ENCODE results near the gene ZC3H10.
"Not testable (repeated sequence)": the region's sequence is repeated elsewhere in the genome, so short reads cannot be mapped to it uniquely, and the experiment has no call there.

ZC3H10 gene

GRCh38 chr12:56156464-56157200 is 38.6 kb downstream of the ZC3H10 start:
- DNase-seq: not testable (repeated sequence)

- peak; percentile 39 for DNase-seq
Observed at GRCh38 chr12:56157201-56158028, 39.3 kb downstream of the ZC3H10 start.

DNA sequence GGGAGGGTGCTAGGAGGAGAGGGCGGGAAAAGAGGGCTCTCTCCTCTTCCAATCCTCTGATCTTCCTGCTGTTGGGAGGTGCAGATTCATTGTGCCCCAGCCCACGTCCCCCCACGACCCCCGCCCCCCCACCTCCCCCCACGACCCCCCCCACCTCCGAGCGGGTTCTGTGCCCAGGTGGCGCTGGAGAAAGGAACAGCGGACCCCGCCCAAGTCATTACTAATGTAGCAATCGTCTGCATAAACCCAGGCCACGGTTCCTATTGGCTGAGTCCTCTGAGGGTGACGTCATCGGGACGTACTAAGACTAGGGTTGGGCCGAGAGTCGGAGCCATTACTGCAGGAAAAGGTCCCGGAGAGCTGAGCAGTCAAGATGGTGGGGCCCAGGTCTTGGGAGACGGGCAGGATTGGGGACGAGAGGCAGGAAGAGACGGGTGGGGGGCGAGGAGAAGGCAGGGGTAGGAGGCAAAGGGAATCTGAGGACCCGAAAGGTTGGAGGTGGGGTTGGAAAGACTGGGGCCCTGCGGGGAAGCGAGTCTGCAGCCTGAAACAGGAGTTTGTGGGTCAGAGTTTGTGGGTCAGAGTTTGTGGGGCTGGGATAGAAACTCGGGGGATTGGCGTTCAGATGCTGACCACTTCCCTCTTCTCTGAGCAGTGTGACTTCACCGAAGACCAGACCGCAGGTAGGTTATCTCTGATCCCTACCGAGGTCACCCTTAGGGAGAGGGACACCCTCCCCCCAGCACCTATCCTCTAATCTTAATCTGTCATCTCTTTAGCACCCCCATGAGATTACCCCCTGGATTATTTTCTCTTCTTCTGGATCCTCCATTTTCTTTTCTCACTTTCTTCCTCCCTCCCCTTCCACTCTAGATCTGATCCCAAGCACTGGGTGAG is 40.2 kb downstream of the ZC3H10 start, which contains the start of gene MYL6:
MYL6 (plus strand) TSS at position 331 of the 897 bp plus-strand sequence; CDS start at position 374, 43 bp downstream.
- peak; percentile 85 for DNase-seq

GRCh38 chr12:56158926-56159461 is 40.9 kb downstream of the ZC3H10 start:
- DNase-seq: no peak

- DNase-seq: no peak
Observed at GRCh38 chr12:56159482-56160192, 41.6 kb downstream of the ZC3H10 start.

DNA sequence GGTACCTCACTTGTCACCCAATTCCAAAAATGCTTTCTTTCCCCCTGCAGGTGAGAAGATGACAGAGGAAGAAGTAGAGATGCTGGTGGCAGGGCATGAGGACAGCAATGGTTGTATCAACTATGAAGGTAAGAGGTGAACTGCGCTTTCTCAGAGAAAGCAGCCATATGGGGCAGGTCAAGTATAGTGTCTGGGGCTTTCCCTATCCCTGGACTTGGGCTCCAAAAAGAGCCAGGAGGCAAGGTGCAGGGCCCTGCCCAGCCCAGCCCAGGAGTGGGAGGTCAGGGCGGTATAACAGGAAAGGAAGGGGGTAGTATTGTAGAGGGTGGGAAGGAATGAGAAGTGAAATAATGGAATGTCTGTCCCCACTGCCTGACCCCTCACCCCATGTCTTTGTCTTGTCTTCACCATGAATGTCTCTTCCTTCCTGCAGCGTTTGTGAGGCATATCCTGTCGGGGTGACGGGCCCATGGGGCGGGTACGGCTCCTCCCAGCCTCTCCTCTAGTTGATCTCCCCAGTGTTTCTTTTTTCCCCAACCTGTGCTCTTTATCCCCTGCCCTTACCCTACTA is 42.2 kb downstream of the ZC3H10 start:
- DNase-seq: peak; percentile 56

DNA sequence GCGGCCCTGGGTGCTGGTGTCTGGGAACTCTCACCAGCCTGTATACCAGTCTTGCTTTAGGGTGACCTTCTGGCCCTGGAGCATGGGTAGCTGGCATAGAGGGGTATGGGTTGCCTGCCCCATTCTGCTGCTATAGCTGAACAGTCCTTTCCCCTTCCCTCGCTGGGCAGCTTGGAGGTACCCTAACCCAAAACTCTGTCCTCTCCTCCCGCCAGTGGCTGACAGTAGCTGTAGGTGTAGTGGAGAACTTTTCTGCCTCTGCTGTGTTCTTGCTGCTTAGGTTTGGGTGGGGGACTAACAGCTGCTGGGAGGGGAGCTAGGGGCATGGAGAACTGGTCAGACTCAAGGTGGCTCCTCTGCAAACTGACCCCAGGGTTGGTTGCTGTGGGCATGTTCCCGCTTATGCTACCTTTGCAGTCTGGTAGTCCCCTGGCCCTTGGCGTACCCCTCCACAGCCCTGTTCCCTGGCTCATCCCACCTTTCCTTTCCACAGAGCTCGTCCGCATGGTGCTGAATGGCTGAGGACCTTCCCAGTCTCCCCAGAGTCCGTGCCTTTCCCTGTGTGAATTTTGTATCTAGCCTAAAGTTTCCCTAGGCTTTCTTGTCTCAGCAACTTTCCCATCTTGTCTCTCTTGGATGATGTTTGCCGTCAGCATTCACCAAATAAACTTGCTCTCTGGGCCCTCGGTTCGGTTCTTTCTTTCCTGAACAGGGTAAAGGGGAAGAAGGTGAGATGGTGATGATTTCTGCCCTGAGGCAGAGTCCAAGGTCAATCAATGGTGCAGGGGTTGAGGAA is 43.0 kb downstream of the ZC3H10 start:
- DNase-seq: no peak

- DNase-seq: no peak
Observed at GRCh38 chr12:56161690-56162351, 43.8 kb downstream of the ZC3H10 start.

GRCh38 chr12:56162468-56163290 is 44.6 kb downstream of the ZC3H10 start:
- DNase-seq: no peak

DNA sequence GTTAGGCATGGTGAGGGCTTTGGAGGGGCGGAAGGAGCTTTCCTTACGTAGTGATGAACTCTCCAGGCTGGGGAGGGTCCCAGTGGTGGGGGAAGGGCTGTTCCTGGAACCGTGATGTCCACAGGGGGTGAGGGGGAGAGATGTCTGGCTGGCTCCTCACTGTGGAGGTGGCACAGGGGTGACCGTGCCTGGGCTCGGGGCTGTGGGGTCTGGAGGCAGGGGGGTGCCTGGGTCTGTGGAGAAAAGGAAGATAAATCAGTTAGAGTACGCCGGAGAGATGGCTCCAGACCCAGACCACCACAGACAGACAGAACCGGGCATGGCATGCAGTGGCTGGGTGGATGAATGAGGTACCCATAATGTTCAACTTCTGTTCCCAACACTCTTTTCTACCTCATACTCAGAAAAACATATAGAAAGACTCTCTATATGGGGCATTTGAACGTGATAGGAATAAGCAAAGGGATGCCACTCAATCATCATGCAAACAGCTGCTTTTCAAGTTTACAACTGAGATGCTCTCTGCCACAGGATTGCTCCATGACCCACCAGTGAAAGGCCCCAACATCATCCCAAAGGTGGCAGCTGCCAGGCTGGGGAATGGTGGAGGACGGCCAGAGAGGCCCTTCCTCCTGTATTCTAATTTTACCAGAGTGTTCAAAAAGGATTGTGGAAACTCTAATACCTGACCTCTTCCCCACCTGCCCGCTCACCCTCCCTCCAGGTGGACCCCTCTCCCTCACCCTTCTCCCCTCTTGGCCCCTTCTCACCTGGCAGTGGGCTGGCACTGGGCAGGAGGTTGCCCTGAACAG is 45.7 kb downstream of the ZC3H10 start:
- no peak for DNase-seq

- DNase-seq: no peak
Observed at GRCh38 chr12:56164345-56164729, 46.3 kb downstream of the ZC3H10 start.

DNA sequence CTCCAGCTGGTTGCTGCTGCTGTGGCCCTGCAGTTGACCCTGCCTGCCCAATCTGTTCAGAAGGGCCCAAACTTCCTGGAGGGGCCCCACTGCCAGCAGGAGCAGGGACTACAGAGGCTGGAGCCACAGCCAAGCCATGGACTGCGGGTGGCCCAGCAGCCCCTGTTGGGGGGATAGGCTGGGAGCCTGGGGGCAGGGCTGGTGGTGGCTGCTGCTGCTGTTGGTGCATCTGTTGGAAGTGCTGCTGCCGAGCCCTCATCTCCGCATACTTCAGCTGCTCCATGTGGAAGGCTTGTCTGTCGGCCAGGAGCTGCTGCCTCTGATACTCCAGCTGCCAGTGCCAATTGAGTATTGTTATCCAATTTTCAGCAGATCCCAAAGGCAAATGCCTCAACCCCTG is 47.3 kb downstream of the ZC3H10 start:
- no peak for DNase-seq

DNA sequence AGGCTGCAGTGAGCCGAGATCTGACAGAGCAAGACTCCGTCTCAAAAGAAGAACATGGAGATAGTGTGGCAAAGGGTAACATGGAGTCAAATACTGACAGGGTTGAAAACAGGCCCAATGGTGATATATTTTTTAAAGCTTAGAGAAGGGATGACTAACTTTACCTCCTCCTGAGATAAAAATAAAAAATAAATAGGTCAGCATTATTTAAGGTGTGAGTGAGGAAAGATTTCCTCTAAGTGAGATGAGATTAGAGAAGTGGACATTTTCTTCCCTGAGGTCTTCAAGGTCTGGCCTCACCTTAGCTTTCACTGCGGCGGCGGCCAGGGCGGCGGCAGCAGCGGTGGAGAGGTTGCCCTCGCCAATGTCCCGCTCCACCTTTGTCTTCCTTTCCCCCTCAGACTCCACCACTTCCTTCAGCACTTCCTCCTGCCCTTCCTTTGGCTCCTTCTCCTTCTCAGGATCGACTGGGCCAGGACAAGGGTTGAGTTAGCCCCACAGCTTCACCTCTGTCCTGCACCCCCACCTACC is 51.2 kb downstream of the ZC3H10 start:
- no peak for DNase-seq

DNA sequence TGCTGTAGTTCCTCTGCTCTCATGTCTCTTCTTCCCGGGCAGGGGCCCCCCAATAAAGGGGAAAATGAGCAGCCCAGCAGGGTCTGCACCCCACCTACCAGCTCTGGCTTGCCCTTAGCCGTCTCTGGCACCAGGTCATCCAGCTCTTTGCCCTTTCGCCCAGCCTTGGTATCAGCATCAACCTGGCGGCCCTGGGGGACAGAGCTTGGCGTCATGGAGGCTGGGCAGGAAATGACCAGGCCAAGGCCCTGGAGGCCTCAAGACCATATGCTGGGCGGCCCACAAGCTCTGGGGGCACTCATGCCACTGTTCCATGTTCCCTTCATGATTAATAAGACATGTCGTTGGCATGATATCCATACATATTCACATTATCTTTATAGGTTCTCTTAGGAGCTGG is 54.8 kb downstream of the ZC3H10 start:
- no peak for DNase-seq
